H1 (cell line): ENCODE measurements around the gene FGF11. TPM values are rescaled to one million over a fixed set of nuclear protein-coding genes. Genes with fewer than 3 reads are reported as not detected.

Source experiments
- ATF2 ChIP-seq: IDR thresholded peaks from 2 replicates; pipeline ENCODE4 v1.6.1; 2012; ENCODE audit warnings: low read length, inconsistent platforms
- BACH1 ChIP-seq: IDR thresholded peaks from 2 replicates; pipeline ENCODE4 v1.6.1; 2012; ENCODE audit warnings: low read length, improper control_type of control experiment
- BCL11A ChIP-seq, 2 experiments: IDR thresholded peaks; one replicate each; pipeline ENCODE4 v1.6.1; 2011; ENCODE audit warnings: low read depth in 2 of 2, low read length in 2 of 2, mild to moderate bottlenecking in 2 of 2
- BRCA1 ChIP-seq: IDR thresholded peaks from 2 replicates; pipeline ENCODE4 v1.6.1; 2012; ENCODE audit warnings: low read depth, low read length, improper control_type of control experiment
- CBX8 ChIP-seq: fragments of 300-800, 300-1000 bp; sonication (generic); IDR thresholded peaks from 2 replicates; pipeline ENCODE4 v1.7.1; 2016; ENCODE audit warnings: low read depth, low read length, borderline replicate concordance
- CREB1 ChIP-seq: IDR thresholded peaks from 2 replicates; pipeline ENCODE4 v1.6.1; 2012; ENCODE audit warnings: inconsistent platforms
- CTBP2 ChIP-seq: IDR thresholded peaks from 2 replicates; pipeline ENCODE4 v1.7.0; 2011; ENCODE audit warnings: borderline replicate concordance, mild to moderate bottlenecking, moderate library complexity, mixed read lengths, low read length; ENCODE audit not compliant: insufficient read depth, insufficient read length
- EP300 ChIP-seq, 2 experiments: IDR thresholded peaks; 1 replicate in 1 of 2; 2 replicates in 1 of 2; pipeline ENCODE4 v1.6.1; 2011 to 2012; ENCODE audit warnings: low read depth in 2 of 2, low read length in 2 of 2, mild to moderate bottlenecking in 2 of 2, borderline replicate concordance in 1 of 2, inconsistent platforms in 1 of 2, moderate library complexity in 1 of 2
- GABPA ChIP-seq: IDR thresholded peaks from 2 replicates; pipeline ENCODE4 v1.6.1; 2011; ENCODE audit warnings: mild to moderate bottlenecking, low read length, moderate library complexity, borderline replicate concordance; ENCODE audit not compliant: insufficient read depth
- GTF2F1 ChIP-seq: IDR thresholded peaks from 2 replicates; pipeline ENCODE4 v1.6.1; 2012; ENCODE audit warnings: low read depth, low read length, improper control_type of control experiment, borderline replicate concordance
- NRF1 ChIP-seq: IDR thresholded peaks from 2 replicates; pipeline ENCODE4 v1.6.1; 2011; ENCODE audit warnings: mild to moderate bottlenecking, low read depth, low read length, improper control_type of control experiment
- RAD21 ChIP-seq, 2 experiments: IDR thresholded peaks in 1 of 2; conservative IDR thresholded peaks in 1 of 2; 2 replicates each; pipeline ENCODE4 v1.6.1; 2011; ENCODE audit warnings: low read depth in 2 of 2, low read length in 2 of 2, improper control_type of control experiment in 1 of 2, inconsistent platforms in 1 of 2, mild to moderate bottlenecking in 1 of 2, moderate library complexity in 1 of 2
- RNF2 ChIP-seq: fragments of 200-900, 300-1000 bp; sonication (generic); IDR thresholded peaks from 2 replicates; pipeline ENCODE4 v1.7.1; 2016; ENCODE audit warnings: borderline replicate concordance, low read depth, mild to moderate bottlenecking, antibody characterized with exemption, low read length; ENCODE audit not compliant: poor library complexity, severe bottlenecking; ENCODE audit errors: missing control alignments
- SAP30 ChIP-seq: fragments of 300-600 bp; sonication (generic); IDR thresholded peaks from 2 replicates; pipeline ENCODE4 v1.7.1; 2012; ENCODE audit warnings: low read length, moderate library complexity, mild to moderate bottlenecking, inconsistent platforms; ENCODE audit not compliant: insufficient read depth, insufficient replicate concordance
- SIN3A ChIP-seq, 2 experiments: IDR thresholded peaks in 1 of 2; conservative IDR thresholded peaks in 1 of 2; 2 replicates each; pipeline ENCODE4 v1.6.1; 2011 to 2012; ENCODE audit warnings: low read length in 2 of 2, improper control_type of control experiment in 1 of 2, low read depth in 1 of 2, mild to moderate bottlenecking in 1 of 2
- SP1 ChIP-seq: IDR thresholded peaks from 2 replicates; pipeline ENCODE4 v1.6.1; 2011; ENCODE audit warnings: low read depth, low read length
- SRF ChIP-seq: IDR thresholded peaks from 2 replicates; pipeline ENCODE4 v1.6.1; 2011; ENCODE audit warnings: mild to moderate bottlenecking, low read depth, low read length, moderate library complexity
- TEAD4 ChIP-seq: IDR thresholded peaks from 2 replicates; pipeline ENCODE4 v1.6.1; 2012; ENCODE audit warnings: low read depth, low read length, inconsistent platforms, mixed read lengths
- USF2 ChIP-seq: IDR thresholded peaks from 2 replicates; pipeline ENCODE4 v1.6.1; 2011; ENCODE audit warnings: low read length, improper control_type of control experiment
- polyA plus RNA-seq, 7 experiments: library from polyadenylated mRNA; depleted of rRNA in 3 of 7; stranded (reverse) in 5 of 7; unstranded in 2 of 7; fragments of >200 nt in 5 of 7; fragments of 200-250 nt in 2 of 7; gene quantifications; 1 replicate in 5 of 7; 2 replicates in 1 of 7; 4 replicates in 1 of 7; pipeline versions ENCODE4 v1.2.1 to v1.2.3, GENCODE V29; 2011 to 2013; ENCODE audit warnings: missing spikeins in 2 of 7, mixed read lengths in 2 of 7
- total RNA-seq: library from RNA; stranded (reverse); fragmentation: NEBNext Ultra II Directional; extraction: Animal tissue kit (Norgen Biotek cat#: 25700); gene quantifications from 2 replicates; pipeline ENCODE4 v1.2.1, GENCODE V29; 2021

Gene FGF11
- total and polyA plus RNA-seq, 2 of the 8 experiments (the other 6 are each of a cell fraction or from before 2014, with no cell fraction given), result 11.8 to 26.1 TPM

- TF ChIP-seq BCL11A (IDR thresholded peaks at IDR 0.05; ENCODE audit: low read depth in 2 of 2, low read length in 2 of 2) (peak in 1 of 2 experiments; percentile 27), EP300 (IDR thresholded peaks at IDR 0.05; ENCODE audit: borderline replicate concordance in 1 of 2, low read depth in 2 of 2, low read length in 2 of 2) (peak in 1 of 2 experiments; percentile 95; a peak in 1 of 3 replicates), SP1 (peak; percentile 80), USF2 (0 out of 2 replicates have a peak, but pooled peaks have one; percentile 19), TEAD4 (no peak), SIN3A (conservative IDR thresholded peaks at IDR 0.05 in 1 of 2, IDR thresholded peaks at IDR 0.05 in 1 of 2; ENCODE audit: low read depth in 1 of 2, low read length in 2 of 2) (peak; percentile 78 to 92; a peak in 2 of 4 replicates), GABPA (no peak), RNF2 (no peak), CBX8 (no peak), CTBP2 (no peak), RAD21 (IDR thresholded peaks at IDR 0.05 in 1 of 2, conservative IDR thresholded peaks at IDR 0.05 in 1 of 2; ENCODE audit: low read depth in 2 of 2, low read length in 2 of 2) (no peak), BACH1 (no peak), NRF1 (peak; percentile 88), ATF2 (peak; percentile 58; the same call in 1 of the 2 replicates), BRCA1 (no peak; the same call in 1 of the 2 replicates), CREB1 (peak; percentile 46; the same call in 1 of the 2 replicates), SAP30 (peak; percentile 31), GTF2F1 (peak; percentile 95), SRF (no peak)
Observed at GRCh38 chr17:7484067-7484918, 45.0 kb downstream of the FGF11 start, which contains the start of gene POLR2A (continued).
